HEK293 (cell line): ENCODE measurements around the gene FADS2.
A peak's percentile ranks its signal among the peaks of the same experiment; 100 is the strongest.

Source experiments
- CTCF ChIA-PET: fragments of 350-600 bp; formaldehyde crosslinking; extraction: SDS; loops from one replicate; lab custom pipeline; 2021; ENCODE audit warnings: antibody characterized with exemption; lab: Yijun Ruan, JAX
- POLR2A ChIA-PET: fragments of 300-600 bp; formaldehyde crosslinking; extraction: SDS; loops from one replicate; lab custom pipeline; 2020; ENCODE audit warnings: antibody characterized with exemption, inconsistent platforms; lab: Yijun Ruan, JAX
- H3K27ac ChIP-seq: fragments of 200-500 bp; sonication (Bioruptor generic); 2 replicates; pipeline ENCODE4 v1.5.1; 2014; ENCODE audit warnings: low read depth, low read length, control low read depth, inconsistent platforms; ENCODE audit errors: extremely low read depth
- H3K36me3 ChIP-seq, 2 experiments: fragments of 200-500 bp in 1 of 2; sonication (Bioruptor generic) in 1 of 2; 1 replicate in 1 of 2; 2 replicates in 1 of 2; pipeline ENCODE4 v1.5.1; 2014 to 2017; ENCODE audit warnings: inconsistent platforms in 2 of 2, low read length in 2 of 2; ENCODE audit not compliant: control insufficient read depth in 2 of 2, insufficient read depth in 1 of 2
- H3K4me1 ChIP-seq: fragments of 200-500 bp; sonication (Bioruptor generic); 2 replicates; pipeline ENCODE4 v1.5.1; 2014; ENCODE audit warnings: mild to moderate bottlenecking, low read length, inconsistent platforms; ENCODE audit not compliant: control insufficient read depth, insufficient read depth
- H3K4me3 ChIP-seq: 2 replicates; pipeline ENCODE4 v1.5.1; 2011; ENCODE audit warnings: low read depth, mild to moderate bottlenecking, control low read depth, low read length, moderate library complexity
- H3K9me3 ChIP-seq: fragments of 200-500 bp; sonication (Bioruptor generic); 2 replicates; pipeline ENCODE4 v1.5.1; 2014; ENCODE audit warnings: low read depth, low read length, inconsistent platforms; ENCODE audit not compliant: control insufficient read depth, insufficient read depth
- KLF1 ChIP-seq: fragments of 450-650 bp; formaldehyde crosslinking; IDR thresholded peaks from 2 replicates; pipeline ENCODE4 v1.5.1; 2016; ENCODE audit warnings: missing biosample characterization, missing genetic modification characterization
- KLF9 ChIP-seq: fragments of 450-650 bp; formaldehyde crosslinking; IDR thresholded peaks from 2 replicates; pipeline ENCODE4 v1.5.1; 2016; ENCODE audit warnings: missing biosample characterization, missing genetic modification characterization, low read depth
- MZF1 ChIP-seq: fragments of 450-650 bp; formaldehyde crosslinking; IDR thresholded peaks from 2 replicates; pipeline ENCODE4 v1.5.1; 2017; ENCODE audit warnings: missing biosample characterization, missing genetic modification characterization, borderline replicate concordance
- SCRT2 ChIP-seq: fragments of 450-650 bp; formaldehyde crosslinking; IDR thresholded peaks from 2 replicates; pipeline ENCODE4 v1.5.1; 2016; ENCODE audit warnings: missing biosample characterization, missing genetic modification characterization
- SP3 ChIP-seq: fragments of 450-650 bp; formaldehyde crosslinking; IDR thresholded peaks from 2 replicates; pipeline ENCODE4 v1.5.1; 2016; ENCODE audit warnings: missing biosample characterization, missing genetic modification characterization
- ZBTB17 ChIP-seq: fragments of 450-650 bp; formaldehyde crosslinking; IDR thresholded peaks from 2 replicates; pipeline ENCODE4 v1.5.1; 2016; ENCODE audit warnings: missing biosample characterization, missing genetic modification characterization
- ZIC2 ChIP-seq: fragments of 450-650 bp; formaldehyde crosslinking; IDR thresholded peaks from 2 replicates; pipeline ENCODE4 v1.5.1; 2016; ENCODE audit warnings: missing biosample characterization, missing genetic modification characterization
- ZNF350 ChIP-seq: fragments of 450-650 bp; formaldehyde crosslinking; IDR thresholded peaks from 2 replicates; pipeline ENCODE4 v1.5.0; 2017; ENCODE audit warnings: missing biosample characterization, mild to moderate bottlenecking, missing genetic modification characterization
- ZNF544 ChIP-seq: fragments of 450-650 bp; formaldehyde crosslinking; IDR thresholded peaks from 2 replicates; pipeline ENCODE4 v1.5.0; 2017; ENCODE audit warnings: missing biosample characterization, missing genetic modification characterization
- ZNF571 ChIP-seq: fragments of 450-650 bp; formaldehyde crosslinking; IDR thresholded peaks from 2 replicates; pipeline ENCODE4 v1.5.0; 2017; ENCODE audit warnings: missing biosample characterization, missing genetic modification characterization
- ZNF692 ChIP-seq: fragments of 450-650 bp; formaldehyde crosslinking; IDR thresholded peaks from 2 replicates; pipeline ENCODE4 v1.5.1; 2016; ENCODE audit warnings: missing biosample characterization, missing genetic modification characterization
- TF ChIP-seq, protein P1 (sequence below): fragments of 450-650 bp; formaldehyde crosslinking; IDR thresholded peaks from 2 replicates; pipeline ENCODE4 v1.5.1; 2016; ENCODE audit warnings: missing biosample characterization, missing genetic modification characterization
- TF ChIP-seq, protein P2 (sequence below): fragments of 450-650 bp; formaldehyde crosslinking; IDR thresholded peaks from 2 replicates; pipeline ENCODE4 v1.5.1; 2016; ENCODE audit warnings: missing biosample characterization, missing genetic modification characterization
- TF ChIP-seq, protein P3 (sequence below): fragments of 450-650 bp; formaldehyde crosslinking; IDR thresholded peaks from 2 replicates; pipeline ENCODE4 v1.5.1; 2017; ENCODE audit warnings: missing biosample characterization, missing genetic modification characterization
- TF ChIP-seq, protein P4 (sequence below): sonication (generic); formaldehyde crosslinking; IDR thresholded peaks from 2 replicates; pipeline ENCODE4 v1.8.1; 2022; ENCODE audit warnings: mild to moderate bottlenecking, moderate library complexity, missing genetic modification reagents

FADS2 gene

GRCh38 chr11:61814247-61814957 is 13.7 kb upstream of the FADS2 start:
- Histone ChIP-seq H3K27ac (peak overlapping the region; percentile 56), H3K4me1 (no peaks in the 10 kb centered on the region), H3K9me3 (no peaks in the 10 kb centered on the region), H3K4me3 (peak overlapping the region; percentile 34), H3K36me3 (peaks cover 0 to 34% of the 10 kb centered on the region in 2 experiments; a peak in 1 of 3 replicates)
- TF ChIP-seq, protein P1, sequence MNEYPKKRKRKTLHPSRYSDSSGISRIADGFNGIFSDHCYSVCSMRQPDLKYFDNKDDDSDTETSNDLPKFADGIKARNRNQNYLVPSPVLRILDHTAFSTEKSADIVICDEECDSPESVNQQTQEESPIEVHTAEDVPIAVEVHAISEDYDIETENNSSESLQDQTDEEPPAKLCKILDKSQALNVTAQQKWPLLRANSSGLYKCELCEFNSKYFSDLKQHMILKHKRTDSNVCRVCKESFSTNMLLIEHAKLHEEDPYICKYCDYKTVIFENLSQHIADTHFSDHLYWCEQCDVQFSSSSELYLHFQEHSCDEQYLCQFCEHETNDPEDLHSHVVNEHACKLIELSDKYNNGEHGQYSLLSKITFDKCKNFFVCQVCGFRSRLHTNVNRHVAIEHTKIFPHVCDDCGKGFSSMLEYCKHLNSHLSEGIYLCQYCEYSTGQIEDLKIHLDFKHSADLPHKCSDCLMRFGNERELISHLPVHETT (tag by site-specific recombination): no peak
- ChIA-PET POLR2A (interaction anchor here (0.8 to 4.8 kb wide), 9 partner anchors 8 to 298 kb away, joined by 3 to 55 read pairs (median 13); partner anchors contain the start of genes FADS2, FEN1 and TMEM258), CTCF (interaction anchor here (0.5 to 6.0 kb wide), 14 partner anchors 9 to 734 kb away, joined by 3 to 40 read pairs (median 3); partner anchors contain the start of gene FADS2)

DNA sequence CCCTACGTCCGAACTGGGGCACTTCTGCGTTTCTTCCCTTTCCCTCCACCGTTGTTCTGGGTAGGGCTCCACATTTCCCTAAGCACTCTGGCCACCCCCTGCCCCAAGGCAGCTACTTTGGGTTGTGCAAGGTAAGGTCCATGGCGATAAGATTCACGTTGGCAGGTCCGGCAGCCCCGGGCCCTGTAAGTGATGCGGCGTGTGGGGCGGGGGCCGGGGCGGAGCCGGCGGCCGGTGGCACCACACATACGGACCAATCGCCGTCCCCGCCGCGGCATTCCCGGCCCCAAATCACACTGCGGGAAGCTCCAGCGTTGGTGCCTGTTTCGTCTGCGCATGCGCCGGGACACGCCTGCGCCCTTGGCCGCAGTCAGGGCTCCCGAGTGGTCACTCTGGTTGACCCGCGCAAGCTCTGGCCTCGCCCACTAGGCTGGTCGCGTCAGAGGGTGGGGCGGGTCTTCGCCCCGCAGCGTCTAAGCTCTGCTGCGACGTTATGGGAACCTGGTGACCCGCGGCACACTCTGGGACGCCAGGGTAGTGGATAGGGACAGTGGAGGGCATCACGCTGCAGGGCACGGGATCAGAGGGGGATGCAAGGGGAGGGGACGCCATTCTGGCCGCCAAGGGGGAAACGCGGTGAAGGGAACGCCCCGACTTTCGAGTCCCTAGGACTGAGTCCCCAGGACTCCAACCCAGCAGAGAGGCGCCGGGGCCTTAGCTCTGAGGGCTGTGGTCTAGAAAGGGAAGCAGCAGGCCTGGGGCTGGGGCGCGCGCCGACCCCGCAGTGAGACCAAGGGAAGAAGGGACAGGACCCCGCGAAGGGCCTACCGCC is 12.9 kb upstream of the FADS2 start:
- CTCF ChIA-PET: interaction anchor here (0.5 to 6.0 kb wide), 17 partner anchors 10 to 733 kb away, joined by 3 to 40 read pairs (median 3); partner anchors contain the start of gene FADS2
- H3K36me3 ChIP-seq: peaks cover 0 to 26% of the 10 kb centered on the region in 2 experiments; a peak in 1 of 3 replicates

GRCh38 chr11:61815790-61816735 is 12.0 kb upstream of the FADS2 start:
- ChIA-PET CTCF (interaction anchor here (0.6 to 6.0 kb wide), 10 partner anchors 10 to 180 kb away, joined by 3 to 40 read pairs (median 4); no protein-coding TSS in a partner anchor), POLR2A (interaction anchor here (0.7 to 4.8 kb wide), 9 partner anchors 9 to 296 kb away, joined by 3 to 55 read pairs (median 6); partner anchors contain the start of genes FADS2, FEN1, FTH1 and TMEM258)
- Histone ChIP-seq H3K4me1 (no peaks in the 10 kb centered on the region), H3K9me3 (no peaks in the 10 kb centered on the region), H3K27ac (peak overlapping the region; percentile 76), H3K4me3 (peak overlapping the region; percentile 64), H3K36me3 (peaks cover 0 to 18% of the 10 kb centered on the region in 2 experiments; a peak in 1 of 3 replicates)
- TF ChIP-seq ZNF544: no peak
- TF ChIP-seq, protein P2, sequence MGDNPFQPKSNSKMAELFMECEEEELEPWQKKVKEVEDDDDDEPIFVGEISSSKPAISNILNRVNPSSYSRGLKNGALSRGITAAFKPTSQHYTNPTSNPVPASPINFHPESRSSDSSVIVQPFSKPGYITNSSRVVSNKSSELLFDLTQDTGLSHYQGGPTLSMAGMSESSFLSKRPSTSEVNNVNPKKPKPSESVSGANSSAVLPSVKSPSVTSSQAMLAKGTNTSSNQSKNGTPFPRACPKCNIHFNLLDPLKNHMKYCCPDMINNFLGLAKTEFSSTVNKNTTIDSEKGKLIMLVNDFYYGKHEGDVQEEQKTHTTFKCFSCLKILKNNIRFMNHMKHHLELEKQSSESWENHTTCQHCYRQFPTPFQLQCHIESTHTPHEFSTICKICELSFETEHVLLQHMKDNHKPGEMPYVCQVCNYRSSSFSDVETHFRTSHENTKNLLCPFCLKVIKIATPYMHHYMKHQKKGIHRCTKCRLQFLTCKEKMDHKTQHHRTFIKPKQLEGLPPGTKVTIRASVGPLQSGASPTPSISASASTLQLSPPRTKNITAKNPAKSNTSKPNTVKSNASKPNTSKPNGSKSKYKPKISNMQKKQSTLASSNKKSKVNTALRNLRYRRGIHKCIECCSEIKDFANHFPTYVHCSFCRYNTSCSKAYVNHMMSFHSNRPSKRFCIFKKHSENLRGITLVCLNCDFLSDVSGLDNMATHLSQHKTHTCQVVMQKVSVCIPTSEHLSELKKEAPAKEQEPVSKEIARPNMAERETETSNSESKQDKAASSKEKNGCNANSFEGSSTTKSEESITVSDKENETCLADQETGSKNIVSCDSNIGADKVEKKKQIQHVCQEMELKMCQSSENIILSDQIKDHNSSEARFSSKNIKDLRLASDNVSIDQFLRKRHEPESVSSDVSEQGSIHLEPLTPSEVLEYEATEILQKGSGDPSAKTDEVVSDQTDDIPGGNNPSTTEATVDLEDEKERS (tag by site-specific recombination): no peak
- TF ChIP-seq KLF1 (tag by site-specific recombination): peak; percentile 29; the same call in 1 of the 2 replicates
- TF ChIP-seq, protein P3, sequence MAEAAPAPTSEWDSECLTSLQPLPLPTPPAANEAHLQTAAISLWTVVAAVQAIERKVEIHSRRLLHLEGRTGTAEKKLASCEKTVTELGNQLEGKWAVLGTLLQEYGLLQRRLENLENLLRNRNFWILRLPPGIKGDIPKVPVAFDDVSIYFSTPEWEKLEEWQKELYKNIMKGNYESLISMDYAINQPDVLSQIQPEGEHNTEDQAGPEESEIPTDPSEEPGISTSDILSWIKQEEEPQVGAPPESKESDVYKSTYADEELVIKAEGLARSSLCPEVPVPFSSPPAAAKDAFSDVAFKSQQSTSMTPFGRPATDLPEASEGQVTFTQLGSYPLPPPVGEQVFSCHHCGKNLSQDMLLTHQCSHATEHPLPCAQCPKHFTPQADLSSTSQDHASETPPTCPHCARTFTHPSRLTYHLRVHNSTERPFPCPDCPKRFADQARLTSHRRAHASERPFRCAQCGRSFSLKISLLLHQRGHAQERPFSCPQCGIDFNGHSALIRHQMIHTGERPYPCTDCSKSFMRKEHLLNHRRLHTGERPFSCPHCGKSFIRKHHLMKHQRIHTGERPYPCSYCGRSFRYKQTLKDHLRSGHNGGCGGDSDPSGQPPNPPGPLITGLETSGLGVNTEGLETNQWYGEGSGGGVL (tag by site-specific recombination): peak; percentile 49
- peak; percentile 43; the same call in 1 of the 2 replicates for TF ChIP-seq KLF9 (tag by site-specific recombination)
- TF ChIP-seq ZNF692 (tag by site-specific recombination): peak; percentile 34; the same call in 1 of the 2 replicates
- TF ChIP-seq SCRT2 (tag by site-specific recombination): peak; percentile 97
- no peak for TF ChIP-seq ZNF571 (tag by site-specific recombination)
- no peak for TF ChIP-seq ZIC2
- peak; percentile 67 for TF ChIP-seq ZBTB17
- TF ChIP-seq MZF1 (tag by site-specific recombination): no peak
- TF ChIP-seq SP3 (tag by site-specific recombination): peak; percentile 42; the same call in 1 of the 2 replicates

More for the DNA sequence above, 12.9 kb upstream of the FADS2 start:
- Histone ChIP-seq H3K4me1 (no peaks in the 10 kb centered on the region), H3K27ac (peak overlapping the region; percentile 76), H3K9me3 (no peaks in the 10 kb centered on the region), H3K4me3 (peak overlapping the region; percentile 64)
- POLR2A ChIA-PET: interaction anchor here (0.7 to 4.8 kb wide), 10 partner anchors 9 to 297 kb away, joined by 3 to 55 read pairs (median 10); partner anchors contain the start of genes FADS2, FEN1, FTH1 and TMEM258
- TF ChIP-seq, protein P4, sequence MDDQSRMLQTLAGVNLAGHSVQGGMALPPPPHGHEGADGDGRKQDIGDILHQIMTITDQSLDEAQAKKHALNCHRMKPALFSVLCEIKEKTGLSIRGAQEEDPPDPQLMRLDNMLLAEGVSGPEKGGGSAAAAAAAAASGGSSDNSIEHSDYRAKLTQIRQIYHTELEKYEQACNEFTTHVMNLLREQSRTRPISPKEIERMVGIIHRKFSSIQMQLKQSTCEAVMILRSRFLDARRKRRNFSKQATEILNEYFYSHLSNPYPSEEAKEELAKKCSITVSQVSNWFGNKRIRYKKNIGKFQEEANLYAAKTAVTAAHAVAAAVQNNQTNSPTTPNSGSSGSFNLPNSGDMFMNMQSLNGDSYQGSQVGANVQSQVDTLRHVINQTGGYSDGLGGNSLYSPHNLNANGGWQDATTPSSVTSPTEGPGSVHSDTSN: peak; percentile 70; the same call in 1 of the 2 replicates
- no peak for TF ChIP-seq ZNF350 (tag by site-specific recombination)
